COR-L47 (cell line): Measurements from ENCODE around the gene RPL13.

Experiments
- DNase-seq: peaks from one replicate; lab custom pipeline; 2025; lab: John Stamatoyannopoulos, UW

RPL13 gene

GRCh38 chr16:89560378-89561141 lies at the start of gene RPL13:
TSS of gene RPL13 (plus strand) at chr16:89560682. CDS start at chr16:89560960, 278 bp downstream.
- DNase-seq = peak; percentile 96

- DNase-seq = no peak
Measured at GRCh38 chr16:89511374-89511773, 49.1 kb upstream of the RPL13 start.

- DNase-seq = no peak
Measured at GRCh38 chr16:89512453-89512852, 48.0 kb upstream of the RPL13 start.

GRCh38 chr16:89517128-89517527 lies 43.4 kb upstream of the RPL13 start:
- no peak for DNase-seq

GRCh38 chr16:89519881-89520280 lies 40.6 kb upstream of the RPL13 start:
- no peak for DNase-seq

- no peak for DNase-seq
Measured at GRCh38 chr16:89522287-89522686, 38.2 kb upstream of the RPL13 start.

GRCh38 chr16:89523680-89524344 lies 36.7 kb upstream of the RPL13 start:
- no peak for DNase-seq

- no peak for DNase-seq
Measured at GRCh38 chr16:89525146-89525913, 35.2 kb upstream of the RPL13 start.

GRCh38 chr16:89529097-89529496 lies 31.4 kb upstream of the RPL13 start:
- DNase-seq = no peak

- DNase-seq = no peak
Measured at GRCh38 chr16:89530401-89531381, 29.8 kb upstream of the RPL13 start.

- DNase-seq = no peak
Measured at GRCh38 chr16:89531821-89532526, 28.5 kb upstream of the RPL13 start.

GRCh38 chr16:89534252-89534756 lies 26.2 kb upstream of the RPL13 start:
- no peak for DNase-seq

GRCh38 chr16:89536371-89536770 lies 24.1 kb upstream of the RPL13 start:
- DNase-seq = no peak

GRCh38 chr16:89536886-89537548 lies 23.5 kb upstream of the RPL13 start:
- no peak for DNase-seq

- DNase-seq = no peak
Measured at GRCh38 chr16:89537549-89537925, 22.9 kb upstream of the RPL13 start.

GRCh38 chr16:89538286-89538685 lies 22.2 kb upstream of the RPL13 start:
- DNase-seq = no peak

- no peak for DNase-seq
Measured at GRCh38 chr16:89540557-89540956, 19.9 kb upstream of the RPL13 start.

GRCh38 chr16:89541792-89542191 lies 18.7 kb upstream of the RPL13 start:
- DNase-seq = no peak

- no peak for DNase-seq
Measured at GRCh38 chr16:89544113-89544512, 16.4 kb upstream of the RPL13 start.

GRCh38 chr16:89544713-89545043 lies 15.8 kb upstream of the RPL13 start:
- DNase-seq = no peak
